Activated CD4-positive, alpha-beta memory T cell treated with anti-CD3 and anti-CD28 coated beads for 36 hours (primary cell): ENCODE data around the gene SLC43A1. TPM values are rescaled to one million over a fixed set of nuclear protein-coding genes. Genes with fewer than 3 reads are reported as not detected.

Source experiments
- CTCF ChIA-PET: fragments of 350-600 bp; sonication (Branson Sonifier 250); formaldehyde crosslinking; loops from one replicate; lab custom pipeline; 2021; ENCODE audit warnings: antibody characterized with exemption, inconsistent platforms; lab: Charles Lee
- POLR2A ChIA-PET: fragments of 350-600 bp; sonication (Branson Sonifier 250); formaldehyde crosslinking; loops from one replicate; lab custom pipeline; 2021; ENCODE audit warnings: antibody characterized with exemption; lab: Charles Lee
- DNase-seq: peaks from one replicate; pipeline ENCODE4 v3.0.0-alpha.2; 2020
- H3K27ac Mint-ChIP-seq: one replicate; pipeline ENCODE4 v1.8.0; 2021; ENCODE audit warnings: mixed read lengths
- H3K27me3 Mint-ChIP-seq: one replicate; pipeline ENCODE4 v1.8.0; 2021; ENCODE audit warnings: mixed read lengths
- H3K36me3 Mint-ChIP-seq: one replicate; pipeline ENCODE4 v1.8.0; 2021; ENCODE audit warnings: mixed read lengths
- H3K4me1 Mint-ChIP-seq: one replicate; pipeline ENCODE4 v1.8.0; 2021; ENCODE audit warnings: low read depth, mixed read lengths
- H3K4me3 Mint-ChIP-seq: one replicate; pipeline ENCODE4 v1.8.0; 2021; ENCODE audit warnings: mild to moderate bottlenecking, mixed read lengths
- H3K9me3 Mint-ChIP-seq: one replicate; pipeline ENCODE4 v1.8.0; 2021; ENCODE audit warnings: mixed read lengths
- intact Hi-C: fragments of 100-400 bp; cut with micrococcal nuclease; formaldehyde crosslinking; loops from one replicate; pipeline ENCODE4 v1.15.1; 2023
- total RNA-seq, 2 experiments: library from RNA; stranded (reverse); gene quantifications; one replicate each; pipeline ENCODE4 v1.2.3, GENCODE V29; 2021

The SLC43A1 gene
- total RNA-seq, 2 experiments from 2014 or later, result 23.1 to 23.3 TPM

- CTCF ChIA-PET, result interaction anchor here (0.5 to 1.2 kb wide), 2 partner anchors 17 to 20 kb away, joined by 3 read pairs; no protein-coding TSS in a partner anchor
- H3K36me3 Mint-ChIP-seq, result no peaks in the 10 kb centered on the region
- intact Hi-C loops, result no loop called here
- POLR2A ChIA-PET, result no interaction called here
- H3K27me3 Mint-ChIP-seq, result no peaks in the 10 kb centered on the region
- no peak for DNase-seq
- H3K4me1 Mint-ChIP-seq, result no peaks in the 10 kb centered on the region
- no peak overlapping the region for H3K27ac Mint-ChIP-seq
- no peak overlapping the region for H3K4me3 Mint-ChIP-seq
- H3K9me3 Mint-ChIP-seq, result no peaks in the 10 kb centered on the region
Measured at GRCh38 chr11:57438345-57439285, 76.9 kb downstream of the SLC43A1 start.

DNA sequence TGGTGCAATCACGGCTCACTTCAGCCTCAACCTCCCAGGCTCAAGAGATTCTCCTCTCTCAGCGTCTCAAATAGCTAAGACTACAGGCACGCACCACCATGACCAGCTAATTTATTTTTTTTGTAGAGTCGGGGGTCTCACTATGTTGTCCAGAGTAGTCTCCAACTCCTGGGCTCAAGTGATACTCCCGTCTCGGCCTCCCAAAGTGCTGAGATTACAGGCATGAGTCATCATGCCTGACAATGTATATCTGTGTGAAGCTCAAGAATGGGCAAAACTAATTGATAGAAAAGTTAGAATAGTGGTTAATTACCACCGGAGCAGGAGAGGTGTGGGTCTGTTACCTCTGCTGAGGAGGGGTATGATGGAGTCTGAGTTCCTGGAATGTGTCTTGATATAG lies 79.5 kb downstream of the SLC43A1 start:
- H3K36me3 Mint-ChIP-seq, result no peaks in the 10 kb centered on the region
- intact Hi-C loops, result no loop called here
- H3K9me3 Mint-ChIP-seq, result no peaks in the 10 kb centered on the region
- ChIA-PET CTCF (interaction anchor here (1.4 to 2.5 kb wide), 3 partner anchors 22 to 91 kb away, joined by 4 to 16 read pairs (median 7); no protein-coding TSS in a partner anchor), POLR2A (no interaction called here)
- no peak overlapping the region for H3K27ac Mint-ChIP-seq
- H3K4me1 Mint-ChIP-seq, result peaks cover 6% of the 10 kb centered on the region
- H3K27me3 Mint-ChIP-seq, result no peaks in the 10 kb centered on the region
- no peak overlapping the region for H3K4me3 Mint-ChIP-seq
- no peak for DNase-seq

DNA sequence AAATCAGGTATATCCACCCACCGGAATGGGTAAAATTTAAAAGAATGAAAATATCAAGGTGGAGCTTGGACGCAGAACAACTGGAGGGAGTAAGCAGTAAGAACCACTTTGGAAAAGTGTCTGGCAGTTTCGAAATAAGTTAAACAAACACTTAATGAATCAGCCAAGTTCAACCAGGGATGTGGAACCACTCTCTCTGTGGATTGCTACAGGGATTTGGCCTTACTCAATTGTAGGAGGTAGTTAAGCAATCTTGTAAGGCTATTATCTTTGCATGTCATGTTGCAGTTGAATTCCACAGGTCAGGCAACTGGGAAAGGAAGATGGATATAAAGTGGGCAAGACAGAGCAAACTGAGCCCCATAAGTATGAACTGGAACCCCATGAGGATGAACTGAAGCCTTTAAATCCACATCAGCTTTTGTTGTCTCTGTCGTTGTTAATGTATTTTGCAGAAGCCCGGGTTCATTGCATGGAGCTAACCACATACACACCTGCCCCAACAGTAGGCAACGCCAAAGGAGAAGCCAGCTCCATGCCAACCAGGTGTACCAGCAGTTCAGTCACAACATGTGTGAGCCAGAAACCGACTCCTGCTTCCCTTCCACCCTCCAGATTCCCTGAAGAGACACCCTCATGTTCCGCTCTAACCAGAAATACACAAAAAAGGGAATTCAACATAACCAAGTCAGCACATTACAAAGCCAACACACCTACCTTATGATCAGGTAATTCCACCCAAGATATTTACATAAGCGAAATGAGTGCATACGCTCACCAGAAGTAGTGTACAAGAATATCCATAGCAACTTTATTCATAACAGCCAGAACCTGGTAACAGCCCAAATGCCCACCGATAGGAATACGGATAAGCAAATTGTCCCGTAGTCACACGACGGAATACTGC lies 80.6 kb downstream of the SLC43A1 start:
- Mint-ChIP-seq H3K4me3 (no peak overlapping the region), H3K9me3 (no peaks in the 10 kb centered on the region), H3K27me3 (no peaks in the 10 kb centered on the region), H3K27ac (no peak overlapping the region), H3K36me3 (no peaks in the 10 kb centered on the region), H3K4me1 (peaks cover 6% of the 10 kb centered on the region)
- CTCF ChIA-PET, result interaction anchor here (7.8 kb wide), 1 partner anchor 23 kb away, joined by 57 read pairs; the partner anchor contains the start of gene RTN4RL2
- POLR2A ChIA-PET, result no interaction called here
- intact Hi-C loops, result no loop called here
- DNase-seq, result no peak

Other genes with a start within 250 kb of the SLC43A1 start
- 10 to 100 TPM; 14.0 to 15.1 TPM for gene TNKS1BP1, start 190.8 kb downstream of the SLC43A1 start, total RNA-seq
- 100 to 1,000 TPM; 256 to 262 TPM for gene SSRP1, start 179.8 kb downstream of the SLC43A1 start, total RNA-seq
- not detected for gene P2RX3, start 177.3 kb downstream of the SLC43A1 start, total RNA-seq
- not detected for gene PRG3, start 134.6 kb downstream of the SLC43A1 start, total RNA-seq
- gene PRG2, start 125.1 kb downstream of the SLC43A1 start, total RNA-seq, result 1 to 10 TPM; 1.8 to 2.2 TPM
- 100 to 1,000 TPM; 170 to 186 TPM for gene SLC43A3, start 88.6 kb downstream of the SLC43A1 start, total RNA-seq
- gene RTN4RL2, start 55.2 kb downstream of the SLC43A1 start, total RNA-seq, result under 1 TPM; 0.36 to 0.51 TPM
- gene TIMM10, start 15.1 kb upstream of the SLC43A1 start, total RNA-seq, result 100 to 1,000 TPM; 131 to 134 TPM
- gene SMTNL1, start 21.9 kb upstream of the SLC43A1 start, total RNA-seq, result not detected
- 100 to 1,000 TPM; 152 to 162 TPM for gene UBE2L6, start 52.0 kb upstream of the SLC43A1 start, total RNA-seq
- under 1 TPM in 1 of 2 experiments, not detected in 1; 0.43 TPM for gene SERPING1, start 82.0 kb upstream of the SLC43A1 start, total RNA-seq
- under 1 TPM; 0.43 to 0.73 TPM for gene YPEL4, start 134.2 kb upstream of the SLC43A1 start, total RNA-seq
- 10 to 100 TPM; 13.9 to 15.2 TPM for gene CLP1, start 142.1 kb upstream of the SLC43A1 start, total RNA-seq
- gene ZDHHC5, start 152.4 kb upstream of the SLC43A1 start, total RNA-seq, result 10 to 100 TPM; 56.8 to 65.5 TPM
- gene MED19, start 196.5 kb upstream of the SLC43A1 start, total RNA-seq, result 10 to 100 TPM; 12.9 to 14.1 TPM
- gene TMX2, start 196.9 kb upstream of the SLC43A1 start, total RNA-seq, result 10 to 100 TPM; 54.9 to 57.2 TPM
- gene SELENOH, start 225.8 kb upstream of the SLC43A1 start, total RNA-seq, result 100 to 1,000 TPM; 235 to 252 TPM
- not detected for gene BTBD18, start 236.1 kb upstream of the SLC43A1 start, total RNA-seq
- gene CTNND1, start 246.1 kb upstream of the SLC43A1 start, total RNA-seq, result 1 to 10 TPM; 3.5 to 4.4 TPM